K562 (cell line): ENCODE results near the gene CRYBG1.

Experiments
- HMGN3 ChIP-seq: IDR thresholded peaks from 2 replicates; pipeline ENCODE4 v1.6.1; 2011; ENCODE audit warnings: borderline replicate concordance, low read depth, mild to moderate bottlenecking, mixed read lengths, low read length; ENCODE audit not compliant: insufficient read length; ENCODE audit errors: extremely low read depth
- KAT7 ChIP-seq: sonication (generic); formaldehyde crosslinking; IDR thresholded peaks from 2 replicates; pipeline ENCODE4 v1.8.0; 2022; ENCODE audit warnings: missing genetic modification reagents, mild to moderate bottlenecking, borderline replicate concordance
- KLF1 ChIP-seq: fragments of 450-650 bp; IDR thresholded peaks from 2 replicates; pipeline ENCODE4 v1.6.1; 2016; ENCODE audit warnings: missing genetic modification characterization, missing compliant biosample characterization
- KLF10 ChIP-seq: fragments of 250-450 bp; sonication (Bioruptor Pico); IDR thresholded peaks from 2 replicates; pipeline ENCODE4 v1.6.1; 2021; ENCODE audit warnings: matching md5 sums
- SP1 ChIP-seq: sonication (generic); formaldehyde crosslinking; IDR thresholded peaks from 2 replicates; pipeline ENCODE4 v1.8.1; 2022; ENCODE audit warnings: mild to moderate bottlenecking, missing genetic modification reagents
- TF ChIP-seq, protein P1 (sequence below): sonication (generic); formaldehyde crosslinking; IDR thresholded peaks from 2 replicates; pipeline ENCODE4 v1.8.0; 2022; ENCODE audit warnings: missing genetic modification reagents, mild to moderate bottlenecking, borderline replicate concordance
- TF ChIP-seq, protein P2 (sequence below): sonication (generic); formaldehyde crosslinking; IDR thresholded peaks from 2 replicates; pipeline ENCODE4 v1.8.0; 2022; ENCODE audit warnings: mild to moderate bottlenecking, missing genetic modification reagents
- TF ChIP-seq, protein P3 (sequence below): sonication (generic); formaldehyde crosslinking; IDR thresholded peaks from 2 replicates; pipeline ENCODE4 v1.4.0; 2020; ENCODE audit warnings: mild to moderate bottlenecking, missing genetic modification reagents
- TF ChIP-seq, protein P4 (sequence below), 3 experiments: IDR thresholded peaks in 2 of 3; conservative IDR thresholded peaks in 1 of 3; 2 replicates each; pipeline ENCODE4 v1.5.1; 2011 to 2012; ENCODE audit warnings: low read length in 3 of 3, mild to moderate bottlenecking in 3 of 3, control low read depth in 2 of 3, improper control_type of control experiment in 1 of 3, inconsistent platforms in 1 of 3, low read depth in 1 of 3, mixed read lengths in 1 of 3, moderate library complexity in 1 of 3; ENCODE audit not compliant: insufficient read depth in 2 of 3
- TF ChIP-seq, protein P5 (sequence below): sonication (generic); formaldehyde crosslinking; IDR thresholded peaks from 2 replicates; pipeline ENCODE4 v1.8.0; 2023; ENCODE audit warnings: mild to moderate bottlenecking, missing genetic modification reagents

DNA sequence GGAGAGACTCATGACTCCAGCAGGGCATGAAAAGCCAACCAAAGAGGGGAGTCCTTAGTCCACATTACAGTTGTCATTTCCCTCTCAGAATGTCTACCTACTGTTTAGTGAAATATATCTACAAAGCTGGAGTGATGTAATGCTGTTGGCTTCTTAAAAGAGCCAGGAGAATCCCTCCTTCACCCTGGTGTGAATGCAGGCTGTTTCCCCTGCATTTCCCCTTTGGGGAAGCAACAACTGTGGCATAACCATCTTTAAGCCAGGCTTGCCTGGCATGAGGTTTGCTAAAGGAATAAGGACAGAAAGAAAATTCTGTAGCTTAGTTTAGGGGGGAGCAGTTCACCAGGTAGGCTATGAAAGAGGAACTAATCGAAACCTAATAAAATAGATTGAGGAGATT lies 129.5 kb downstream of the CRYBG1 start:
- TF ChIP-seq, protein P1, sequence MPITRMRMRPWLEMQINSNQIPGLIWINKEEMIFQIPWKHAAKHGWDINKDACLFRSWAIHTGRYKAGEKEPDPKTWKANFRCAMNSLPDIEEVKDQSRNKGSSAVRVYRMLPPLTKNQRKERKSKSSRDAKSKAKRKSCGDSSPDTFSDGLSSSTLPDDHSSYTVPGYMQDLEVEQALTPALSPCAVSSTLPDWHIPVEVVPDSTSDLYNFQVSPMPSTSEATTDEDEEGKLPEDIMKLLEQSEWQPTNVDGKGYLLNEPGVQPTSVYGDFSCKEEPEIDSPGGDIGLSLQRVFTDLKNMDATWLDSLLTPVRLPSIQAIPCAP (CRISPR knock-in tag) = no peak
- no peak for TF ChIP-seq KAT7
- TF ChIP-seq KLF1 (tag) = no peak
- TF ChIP-seq, protein P2, sequence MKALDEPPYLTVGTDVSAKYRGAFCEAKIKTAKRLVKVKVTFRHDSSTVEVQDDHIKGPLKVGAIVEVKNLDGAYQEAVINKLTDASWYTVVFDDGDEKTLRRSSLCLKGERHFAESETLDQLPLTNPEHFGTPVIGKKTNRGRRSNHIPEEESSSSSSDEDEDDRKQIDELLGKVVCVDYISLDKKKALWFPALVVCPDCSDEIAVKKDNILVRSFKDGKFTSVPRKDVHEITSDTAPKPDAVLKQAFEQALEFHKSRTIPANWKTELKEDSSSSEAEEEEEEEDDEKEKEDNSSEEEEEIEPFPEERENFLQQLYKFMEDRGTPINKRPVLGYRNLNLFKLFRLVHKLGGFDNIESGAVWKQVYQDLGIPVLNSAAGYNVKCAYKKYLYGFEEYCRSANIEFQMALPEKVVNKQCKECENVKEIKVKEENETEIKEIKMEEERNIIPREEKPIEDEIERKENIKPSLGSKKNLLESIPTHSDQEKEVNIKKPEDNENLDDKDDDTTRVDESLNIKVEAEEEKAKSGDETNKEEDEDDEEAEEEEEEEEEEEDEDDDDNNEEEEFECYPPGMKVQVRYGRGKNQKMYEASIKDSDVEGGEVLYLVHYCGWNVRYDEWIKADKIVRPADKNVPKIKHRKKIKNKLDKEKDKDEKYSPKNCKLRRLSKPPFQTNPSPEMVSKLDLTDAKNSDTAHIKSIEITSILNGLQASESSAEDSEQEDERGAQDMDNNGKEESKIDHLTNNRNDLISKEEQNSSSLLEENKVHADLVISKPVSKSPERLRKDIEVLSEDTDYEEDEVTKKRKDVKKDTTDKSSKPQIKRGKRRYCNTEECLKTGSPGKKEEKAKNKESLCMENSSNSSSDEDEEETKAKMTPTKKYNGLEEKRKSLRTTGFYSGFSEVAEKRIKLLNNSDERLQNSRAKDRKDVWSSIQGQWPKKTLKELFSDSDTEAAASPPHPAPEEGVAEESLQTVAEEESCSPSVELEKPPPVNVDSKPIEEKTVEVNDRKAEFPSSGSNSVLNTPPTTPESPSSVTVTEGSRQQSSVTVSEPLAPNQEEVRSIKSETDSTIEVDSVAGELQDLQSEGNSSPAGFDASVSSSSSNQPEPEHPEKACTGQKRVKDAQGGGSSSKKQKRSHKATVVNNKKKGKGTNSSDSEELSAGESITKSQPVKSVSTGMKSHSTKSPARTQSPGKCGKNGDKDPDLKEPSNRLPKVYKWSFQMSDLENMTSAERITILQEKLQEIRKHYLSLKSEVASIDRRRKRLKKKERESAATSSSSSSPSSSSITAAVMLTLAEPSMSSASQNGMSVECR (CRISPR knock-in tag) = no peak
- no peak for TF ChIP-seq KLF10 (CRISPR knock-in tag)
- TF ChIP-seq HMGN3 = no peak
- TF ChIP-seq, protein P3, sequence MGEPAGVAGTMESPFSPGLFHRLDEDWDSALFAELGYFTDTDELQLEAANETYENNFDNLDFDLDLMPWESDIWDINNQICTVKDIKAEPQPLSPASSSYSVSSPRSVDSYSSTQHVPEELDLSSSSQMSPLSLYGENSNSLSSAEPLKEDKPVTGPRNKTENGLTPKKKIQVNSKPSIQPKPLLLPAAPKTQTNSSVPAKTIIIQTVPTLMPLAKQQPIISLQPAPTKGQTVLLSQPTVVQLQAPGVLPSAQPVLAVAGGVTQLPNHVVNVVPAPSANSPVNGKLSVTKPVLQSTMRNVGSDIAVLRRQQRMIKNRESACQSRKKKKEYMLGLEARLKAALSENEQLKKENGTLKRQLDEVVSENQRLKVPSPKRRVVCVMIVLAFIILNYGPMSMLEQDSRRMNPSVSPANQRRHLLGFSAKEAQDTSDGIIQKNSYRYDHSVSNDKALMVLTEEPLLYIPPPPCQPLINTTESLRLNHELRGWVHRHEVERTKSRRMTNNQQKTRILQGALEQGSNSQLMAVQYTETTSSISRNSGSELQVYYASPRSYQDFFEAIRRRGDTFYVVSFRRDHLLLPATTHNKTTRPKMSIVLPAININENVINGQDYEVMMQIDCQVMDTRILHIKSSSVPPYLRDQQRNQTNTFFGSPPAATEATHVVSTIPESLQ = no peak
- TF ChIP-seq SP1 (CRISPR knock-in tag) = no peak
- TF ChIP-seq, protein P4, sequence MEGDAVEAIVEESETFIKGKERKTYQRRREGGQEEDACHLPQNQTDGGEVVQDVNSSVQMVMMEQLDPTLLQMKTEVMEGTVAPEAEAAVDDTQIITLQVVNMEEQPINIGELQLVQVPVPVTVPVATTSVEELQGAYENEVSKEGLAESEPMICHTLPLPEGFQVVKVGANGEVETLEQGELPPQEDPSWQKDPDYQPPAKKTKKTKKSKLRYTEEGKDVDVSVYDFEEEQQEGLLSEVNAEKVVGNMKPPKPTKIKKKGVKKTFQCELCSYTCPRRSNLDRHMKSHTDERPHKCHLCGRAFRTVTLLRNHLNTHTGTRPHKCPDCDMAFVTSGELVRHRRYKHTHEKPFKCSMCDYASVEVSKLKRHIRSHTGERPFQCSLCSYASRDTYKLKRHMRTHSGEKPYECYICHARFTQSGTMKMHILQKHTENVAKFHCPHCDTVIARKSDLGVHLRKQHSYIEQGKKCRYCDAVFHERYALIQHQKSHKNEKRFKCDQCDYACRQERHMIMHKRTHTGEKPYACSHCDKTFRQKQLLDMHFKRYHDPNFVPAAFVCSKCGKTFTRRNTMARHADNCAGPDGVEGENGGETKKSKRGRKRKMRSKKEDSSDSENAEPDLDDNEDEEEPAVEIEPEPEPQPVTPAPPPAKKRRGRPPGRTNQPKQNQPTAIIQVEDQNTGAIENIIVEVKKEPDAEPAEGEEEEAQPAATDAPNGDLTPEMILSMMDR (IDR thresholded peaks at IDR 0.05 in 2 of 3, conservative IDR thresholded peaks at IDR 0.05 in 1 of 3; ENCODE audit: insufficient read depth in 2 of 3, low read depth in 1 of 3, low read length in 3 of 3) = no peak
- TF ChIP-seq, protein P5, sequence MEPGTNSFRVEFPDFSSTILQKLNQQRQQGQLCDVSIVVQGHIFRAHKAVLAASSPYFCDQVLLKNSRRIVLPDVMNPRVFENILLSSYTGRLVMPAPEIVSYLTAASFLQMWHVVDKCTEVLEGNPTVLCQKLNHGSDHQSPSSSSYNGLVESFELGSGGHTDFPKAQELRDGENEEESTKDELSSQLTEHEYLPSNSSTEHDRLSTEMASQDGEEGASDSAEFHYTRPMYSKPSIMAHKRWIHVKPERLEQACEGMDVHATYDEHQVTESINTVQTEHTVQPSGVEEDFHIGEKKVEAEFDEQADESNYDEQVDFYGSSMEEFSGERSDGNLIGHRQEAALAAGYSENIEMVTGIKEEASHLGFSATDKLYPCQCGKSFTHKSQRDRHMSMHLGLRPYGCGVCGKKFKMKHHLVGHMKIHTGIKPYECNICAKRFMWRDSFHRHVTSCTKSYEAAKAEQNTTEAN (CRISPR knock-in tag) = no peak
